ENCODE data around the gene DEFB114. TPM values are rescaled to one million over a fixed set of nuclear protein-coding genes. Genes with fewer than 3 reads are reported as not detected.

DEFB114 gene
- total and polyA plus RNA-seq, 2 of the 13 experiments (the other 11 are each of a cell fraction or from before 2014, with no cell fraction given), result not detected

DNA sequence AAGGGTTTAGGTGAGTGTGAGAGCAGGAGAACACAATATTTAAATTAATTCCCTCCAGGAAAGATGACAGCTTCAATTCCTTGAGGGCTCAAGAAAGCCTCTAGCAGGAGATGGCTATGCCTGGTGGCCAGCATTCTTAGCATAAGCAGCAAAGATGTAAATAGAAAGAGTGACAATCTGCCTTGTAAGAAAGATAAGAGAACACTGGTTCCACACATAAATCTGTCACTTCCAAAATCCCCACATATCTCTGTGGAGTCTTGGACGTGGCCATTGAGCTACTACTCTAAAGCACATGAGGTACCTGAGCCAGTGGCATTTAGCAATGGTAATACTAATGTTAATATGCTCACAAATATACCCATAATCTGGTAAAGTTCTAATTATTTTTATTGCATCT lies 29.2 kb downstream of the DEFB114 start:
- intact Hi-C loops (cut with micrococcal nuclease; ENCODE audit: unreplicated experiment) (no loop called here), in situ Hi-C loops (cut with HindIII; ENCODE audit: extremely low pct_ligation_motif_present, low pct_unique_long_range_greater_than_20kb) (no loop called here)
- DNase-seq (ENCODE audit: low spot score), result no peak
- Histone ChIP-seq H4K20me1 (ENCODE audit: insufficient read depth, low read length) (no peaks in the 10 kb centered on the region), H2AFZ (ENCODE audit: low read length) (no peak overlapping the region), H3K4me1 (ENCODE audit: insufficient read depth, low read length) (no peaks in the 10 kb centered on the region), H3K9me3 (ENCODE audit: low read length) (no peaks in the 10 kb centered on the region), H3K79me2 (ENCODE audit: insufficient read depth, low read length) (no peaks in the 10 kb centered on the region), H3K36me3 (replicated peaks in 1 of 2; ENCODE audit: control insufficient read depth in 1 of 2, insufficient read depth in 2 of 2, low read length in 2 of 2) (no peaks in the 10 kb centered on the region), H3K4me3 (replicated peaks in 1 of 3; ENCODE audit: insufficient read depth in 1 of 3, low read depth in 2 of 3, low read length in 3 of 3) (no peak overlapping the region), H3K27me3 (ENCODE audit: control insufficient read depth in 1 of 2, insufficient read depth in 2 of 2, low read length in 2 of 2) (no peaks in the 10 kb centered on the region), H3K4me2 (ENCODE audit: low read depth, low read length) (no peak overlapping the region), H3K9ac (ENCODE audit: insufficient read depth, low read depth, low read length) (no peak overlapping the region), H3K27ac (ENCODE audit: extremely low read length, insufficient read depth, low read length) (no peak overlapping the region)
- no TSS peak for BruUV-seq (replicated peaks)
- 9% methylated on average over 1 of the region's 1 CpG for WGBS (ENCODE audit: low lambda C conversion rate)
- CTCF ChIA-PET (ENCODE audit: low intra/inter-chr PET ratio, low total read pairs), result no interaction called here
- no peak for ATAC-seq
- FAIRE-seq, result no peak
- POLR2A ChIA-PET, result no interaction called here
- TF ChIP-seq, protein P1, sequence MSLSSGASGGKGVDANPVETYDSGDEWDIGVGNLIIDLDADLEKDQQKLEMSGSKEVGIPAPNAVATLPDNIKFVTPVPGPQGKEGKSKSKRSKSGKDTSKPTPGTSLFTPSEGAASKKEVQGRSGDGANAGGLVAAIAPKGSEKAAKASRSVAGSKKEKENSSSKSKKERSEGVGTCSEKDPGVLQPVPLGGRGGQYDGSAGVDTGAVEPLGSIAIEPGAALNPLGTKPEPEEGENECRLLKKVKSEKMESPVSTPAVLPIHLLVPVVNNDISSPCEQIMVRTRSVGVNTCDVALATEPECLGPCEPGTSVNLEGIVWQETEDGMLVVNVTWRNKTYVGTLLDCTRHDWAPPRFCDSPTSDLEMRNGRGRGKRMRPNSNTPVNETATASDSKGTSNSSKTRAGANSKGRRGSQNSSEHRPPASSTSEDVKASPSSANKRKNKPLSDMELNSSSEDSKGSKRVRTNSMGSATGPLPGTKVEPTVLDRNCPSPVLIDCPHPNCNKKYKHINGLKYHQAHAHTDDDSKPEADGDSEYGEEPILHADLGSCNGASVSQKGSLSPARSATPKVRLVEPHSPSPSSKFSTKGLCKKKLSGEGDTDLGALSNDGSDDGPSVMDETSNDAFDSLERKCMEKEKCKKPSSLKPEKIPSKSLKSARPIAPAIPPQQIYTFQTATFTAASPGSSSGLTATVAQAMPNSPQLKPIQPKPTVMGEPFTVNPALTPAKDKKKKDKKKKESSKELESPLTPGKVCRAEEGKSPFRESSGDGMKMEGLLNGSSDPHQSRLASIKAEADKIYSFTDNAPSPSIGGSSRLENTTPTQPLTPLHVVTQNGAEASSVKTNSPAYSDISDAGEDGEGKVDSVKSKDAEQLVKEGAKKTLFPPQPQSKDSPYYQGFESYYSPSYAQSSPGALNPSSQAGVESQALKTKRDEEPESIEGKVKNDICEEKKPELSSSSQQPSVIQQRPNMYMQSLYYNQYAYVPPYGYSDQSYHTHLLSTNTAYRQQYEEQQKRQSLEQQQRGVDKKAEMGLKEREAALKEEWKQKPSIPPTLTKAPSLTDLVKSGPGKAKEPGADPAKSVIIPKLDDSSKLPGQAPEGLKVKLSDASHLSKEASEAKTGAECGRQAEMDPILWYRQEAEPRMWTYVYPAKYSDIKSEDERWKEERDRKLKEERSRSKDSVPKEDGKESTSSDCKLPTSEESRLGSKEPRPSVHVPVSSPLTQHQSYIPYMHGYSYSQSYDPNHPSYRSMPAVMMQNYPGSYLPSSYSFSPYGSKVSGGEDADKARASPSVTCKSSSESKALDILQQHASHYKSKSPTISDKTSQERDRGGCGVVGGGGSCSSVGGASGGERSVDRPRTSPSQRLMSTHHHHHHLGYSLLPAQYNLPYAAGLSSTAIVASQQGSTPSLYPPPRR (CRISPR knock-in tag; IDR thresholded peaks at IDR 0.05; ENCODE audit: borderline replicate concordance), result no peak
- no peak for TF ChIP-seq XBP1 (CRISPR knock-in tag; IDR thresholded peaks at IDR 0.05)
- no peak for TF ChIP-seq ZNF7 (CRISPR knock-in tag; IDR thresholded peaks at IDR 0.05)
- TF ChIP-seq ZFP37 (CRISPR knock-in tag; IDR thresholded peaks at IDR 0.05; ENCODE audit: borderline replicate concordance), result no peak

- no peaks in the 10 kb centered on the region for H3K79me2 ChIP-seq (ENCODE audit: insufficient read depth, low read length)
- H3K4me2 ChIP-seq (ENCODE audit: low read depth, low read length), result no peak overlapping the region
- no peak overlapping the region for H2AFZ ChIP-seq (ENCODE audit: low read length)
- POLR2A ChIA-PET, result no interaction called here
- no peaks in the 10 kb centered on the region for H3K27me3 ChIP-seq (ENCODE audit: control insufficient read depth in 1 of 2, insufficient read depth in 2 of 2, low read length in 2 of 2)
- FAIRE-seq, result no peak
- in situ Hi-C loops (cut with HindIII; ENCODE audit: extremely low pct_ligation_motif_present, low pct_unique_long_range_greater_than_20kb) (no loop called here), intact Hi-C loops (cut with micrococcal nuclease; ENCODE audit: unreplicated experiment) (no loop called here)
- no peaks in the 10 kb centered on the region for H3K9me3 ChIP-seq (ENCODE audit: low read length)
- H3K9ac ChIP-seq (ENCODE audit: insufficient read depth, low read depth, low read length), result no peak overlapping the region
- no peak for ATAC-seq
- no peak overlapping the region for H3K27ac ChIP-seq (ENCODE audit: extremely low read length, insufficient read depth, low read length)
- no peak overlapping the region for H3K4me3 ChIP-seq (replicated peaks in 1 of 3; ENCODE audit: insufficient read depth in 1 of 3, low read depth in 2 of 3, low read length in 3 of 3)
- no peak for DNase-seq (ENCODE audit: low spot score)
- no peaks in the 10 kb centered on the region for H3K36me3 ChIP-seq (replicated peaks in 1 of 2; ENCODE audit: control insufficient read depth in 1 of 2, insufficient read depth in 2 of 2, low read length in 2 of 2)
- no peaks in the 10 kb centered on the region for H3K4me1 ChIP-seq (ENCODE audit: insufficient read depth, low read length)
- 52% methylated on average over 7 of the region's 21 CpGs for WGBS (ENCODE audit: low lambda C conversion rate)
- BruUV-seq (replicated peaks), result no TSS peak
- H4K20me1 ChIP-seq (ENCODE audit: insufficient read depth, low read length), result no peaks in the 10 kb centered on the region
- CTCF ChIA-PET (ENCODE audit: low intra/inter-chr PET ratio, low total read pairs), result no interaction called here
- TF ChIP-seq GMEB1 (CRISPR knock-in tag; IDR thresholded peaks at IDR 0.05; ENCODE audit: borderline replicate concordance) (no peak), ZNF101 (CRISPR knock-in tag; IDR thresholded peaks at IDR 0.05; ENCODE audit: borderline replicate concordance, low read depth) (no peak), IRF2 (CRISPR knock-in tag; IDR thresholded peaks at IDR 0.05) (no peak), NCOA2 (CRISPR knock-in tag; IDR thresholded peaks at IDR 0.05) (no peak)
- TF ChIP-seq, protein P2, sequence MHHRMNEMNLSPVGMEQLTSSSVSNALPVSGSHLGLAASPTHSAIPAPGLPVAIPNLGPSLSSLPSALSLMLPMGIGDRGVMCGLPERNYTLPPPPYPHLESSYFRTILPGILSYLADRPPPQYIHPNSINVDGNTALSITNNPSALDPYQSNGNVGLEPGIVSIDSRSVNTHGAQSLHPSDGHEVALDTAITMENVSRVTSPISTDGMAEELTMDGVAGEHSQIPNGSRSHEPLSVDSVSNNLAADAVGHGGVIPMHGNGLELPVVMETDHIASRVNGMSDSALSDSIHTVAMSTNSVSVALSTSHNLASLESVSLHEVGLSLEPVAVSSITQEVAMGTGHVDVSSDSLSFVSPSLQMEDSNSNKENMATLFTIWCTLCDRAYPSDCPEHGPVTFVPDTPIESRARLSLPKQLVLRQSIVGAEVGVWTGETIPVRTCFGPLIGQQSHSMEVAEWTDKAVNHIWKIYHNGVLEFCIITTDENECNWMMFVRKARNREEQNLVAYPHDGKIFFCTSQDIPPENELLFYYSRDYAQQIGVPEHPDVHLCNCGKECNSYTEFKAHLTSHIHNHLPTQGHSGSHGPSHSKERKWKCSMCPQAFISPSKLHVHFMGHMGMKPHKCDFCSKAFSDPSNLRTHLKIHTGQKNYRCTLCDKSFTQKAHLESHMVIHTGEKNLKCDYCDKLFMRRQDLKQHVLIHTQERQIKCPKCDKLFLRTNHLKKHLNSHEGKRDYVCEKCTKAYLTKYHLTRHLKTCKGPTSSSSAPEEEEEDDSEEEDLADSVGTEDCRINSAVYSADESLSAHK (CRISPR knock-in tag; IDR thresholded peaks at IDR 0.05; ENCODE audit: borderline replicate concordance), result no peak
Observed at GRCh38 chr6:49933526-49933925, 30.4 kb downstream of the DEFB114 start.
